Measurements from ENCODE around the gene KLHL22. TPM values are rescaled to one million over a fixed set of nuclear protein-coding genes. Genes with fewer than 3 reads are reported as not detected.
A peak's percentile ranks its signal among the peaks of the same experiment; 100 is the strongest.

Gene KLHL22
- total RNA-seq, 4 donors from 2014 or later: 24.1 to 32.2 (median 28.4) TPM

DNA sequence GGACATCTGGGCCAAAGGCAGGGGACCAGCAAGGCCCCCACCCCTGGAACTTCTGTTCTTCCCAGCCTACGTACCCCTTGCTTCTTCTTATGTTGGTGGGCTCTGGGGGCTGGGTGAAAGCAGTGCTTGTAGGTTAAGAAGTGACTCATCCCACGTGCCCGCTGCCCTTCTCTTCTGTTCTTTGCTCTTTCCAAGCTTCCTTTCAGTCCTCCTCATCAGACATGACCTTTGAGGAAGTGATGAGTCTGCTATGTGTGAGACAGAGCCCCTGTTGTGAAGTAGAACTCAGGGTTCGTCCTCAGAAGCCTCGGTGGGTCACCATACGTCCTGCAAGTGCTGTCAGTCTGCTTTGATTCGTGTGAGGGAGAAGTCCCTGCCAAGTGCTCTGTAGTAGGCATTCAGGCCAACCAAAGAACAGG lies 24.5 kb upstream of the KLHL22 start:
- H3K27ac ChIP-seq: peak overlapping the region in 1 of 4 donors; percentile 27
- ATAC-seq: no peak
- TF ChIP-seq CTCF (IDR thresholded peaks at IDR 0.05 in 4 of 5, conservative IDR thresholded peaks at IDR 0.05 in 1 of 5) (no peak), POLR2A (IDR thresholded peaks at IDR 0.05) (no peak)

GRCh38 chr22:20519558-20519957 lies 24.0 kb upstream of the KLHL22 start:
- intact Hi-C loops (cut with DNase I; ENCODE audit: low total_unique reads): no loop called here
- Histone ChIP-seq H3K4me3 (no peak overlapping the region), H3K36me3 (peaks cover 0 to 12% of the 10 kb centered on the region in 2 donors), H3K4me1 (peaks cover 23 to 28% of the 10 kb centered on the region in 2 donors), H3K27ac (peak overlapping the region in 1 of 4 donors; percentile 27), H3K9me3 (no peaks in the 10 kb centered on the region), H3K27me3 (no peaks in the 10 kb centered on the region)
- in situ Hi-C loops (cut with MboI; ENCODE audit: low sequenced_read_pairs in 4 of 4): no loop called here
- TF ChIP-seq CTCF (IDR thresholded peaks at IDR 0.05 in 4 of 5, conservative IDR thresholded peaks at IDR 0.05 in 1 of 5): no peak
- TF ChIP-seq POLR2A (IDR thresholded peaks at IDR 0.05): no peak
- DNase-seq (no peak), ATAC-seq (no peak)

More for the DNA sequence above, 24.5 kb upstream of the KLHL22 start:
- H3K4me3 ChIP-seq: no peak overlapping the region
- no peaks in the 10 kb centered on the region for H3K27me3 ChIP-seq
- no peaks in the 10 kb centered on the region for H3K9me3 ChIP-seq
- peaks cover 0 to 12% of the 10 kb centered on the region in 2 donors for H3K36me3 ChIP-seq
- DNase-seq: no peak
- in situ Hi-C loops (cut with MboI; ENCODE audit: low sequenced_read_pairs in 4 of 4): no loop called here
- H3K4me1 ChIP-seq: peaks cover 18 to 22% of the 10 kb centered on the region in 2 donors
- intact Hi-C loops (cut with DNase I; ENCODE audit: low total_unique reads): no loop called here

DNA sequence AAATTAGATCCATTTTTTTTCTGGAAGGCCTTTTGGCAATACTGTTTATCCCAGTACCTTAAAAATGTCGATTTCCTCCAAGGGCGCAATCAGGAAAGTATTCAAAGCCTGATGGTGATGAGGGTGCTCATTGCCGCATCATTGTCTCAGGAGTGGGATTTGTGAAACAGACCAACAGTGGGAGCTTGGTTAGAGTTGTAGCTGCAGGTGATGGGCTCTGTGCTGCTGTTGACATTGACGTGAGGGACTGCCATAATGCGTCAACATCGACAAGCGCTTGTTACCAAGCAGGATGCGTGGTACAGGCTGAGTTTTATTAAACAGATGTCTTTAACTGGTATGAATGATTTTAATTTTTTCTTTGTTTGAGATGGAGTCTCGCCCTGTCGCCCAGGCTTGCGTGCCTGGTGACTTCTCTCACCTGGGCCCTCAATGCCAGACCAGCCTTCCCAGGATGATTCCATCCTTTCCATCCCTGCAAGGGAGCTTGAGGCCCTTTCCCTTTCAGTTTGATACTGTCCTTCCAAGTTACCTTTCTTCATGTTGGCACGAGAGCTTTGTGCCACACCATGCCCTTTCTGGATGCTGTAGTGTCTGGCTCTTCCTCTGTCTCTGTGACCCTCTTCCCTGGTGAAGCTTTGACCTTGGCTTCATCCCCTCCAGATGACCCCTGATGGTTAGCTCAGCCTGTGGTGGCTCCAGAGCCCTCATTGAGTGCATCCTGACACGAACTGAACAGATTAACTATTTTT lies 22.4 kb upstream of the KLHL22 start:
- no peaks in the 10 kb centered on the region for H3K9me3 ChIP-seq
- H3K4me1 ChIP-seq: peaks cover 14 to 28% of the 10 kb centered on the region in 2 donors
- ATAC-seq: no peak
- in situ Hi-C loops (cut with MboI; ENCODE audit: low sequenced_read_pairs in 4 of 4): no loop called here
- DNase-seq: no peak
- H3K27ac ChIP-seq: no peak overlapping the region
- peaks cover 0 to 12% of the 10 kb centered on the region in 2 donors for H3K36me3 ChIP-seq
- intact Hi-C loops (cut with DNase I; ENCODE audit: low total_unique reads): no loop called here
- H3K27me3 ChIP-seq: no peaks in the 10 kb centered on the region
- TF ChIP-seq POLR2A (IDR thresholded peaks at IDR 0.05) (no peak), CTCF (IDR thresholded peaks at IDR 0.05 in 4 of 5, conservative IDR thresholded peaks at IDR 0.05 in 1 of 5) (no peak)
- H3K4me3 ChIP-seq: no peak overlapping the region

GRCh38 chr22:20517422-20517821 lies 21.8 kb upstream of the KLHL22 start:
- H3K4me1 ChIP-seq: peaks cover 14 to 24% of the 10 kb centered on the region in 2 donors
- no peaks in the 10 kb centered on the region for H3K9me3 ChIP-seq
- TF ChIP-seq POLR2A (IDR thresholded peaks at IDR 0.05) (no peak), CTCF (IDR thresholded peaks at IDR 0.05 in 4 of 5, conservative IDR thresholded peaks at IDR 0.05 in 1 of 5) (no peak)
- ATAC-seq (no peak), DNase-seq (no peak)
- peaks cover 0 to 12% of the 10 kb centered on the region in 2 donors for H3K36me3 ChIP-seq
- no peak overlapping the region for H3K4me3 ChIP-seq
- intact Hi-C loops (cut with DNase I; ENCODE audit: low total_unique reads) (no loop called here), in situ Hi-C loops (cut with MboI; ENCODE audit: low sequenced_read_pairs in 4 of 4) (no loop called here)
- H3K27me3 ChIP-seq: no peaks in the 10 kb centered on the region
- H3K27ac ChIP-seq: no peak overlapping the region

Measured in gastrocnemius medialis (tissue), 4 donors.